HL-60 (cell line): Measurements from ENCODE around the gene IFNLR1.

Experiments
- DNase-seq, 2 experiments: peaks; one replicate each; pipeline ENCODE4 v3.0.0-alpha.2; 2010 to 2020; ENCODE audit warnings: low read depth in 1 of 2, low spot score in 1 of 2
- H3K27ac ChIP-seq: fragments of 250-450 bp; sonication (Bioruptor Pico); replicated peaks from 2 replicates; pipeline ENCODE4 v1.5.1; 2020; ENCODE audit warnings: mild to moderate bottlenecking, moderate library complexity
- H3K27me3 ChIP-seq: fragments of 250-450 bp; sonication (Bioruptor Pico); 2 replicates; pipeline ENCODE4 v1.5.1; 2021; ENCODE audit warnings: mild to moderate bottlenecking, moderate library complexity; ENCODE audit not compliant: insufficient read depth, poor library complexity, severe bottlenecking
- H3K4me3 ChIP-seq: replicated peaks from 2 replicates; pipeline ENCODE4 v1.5.1; 2011; ENCODE audit warnings: mild to moderate bottlenecking, control low read depth, low read length; ENCODE audit not compliant: insufficient read depth
- CTCF ChIP-seq: IDR thresholded peaks from one replicate; pipeline ENCODE4 v1.5.1; 2011; ENCODE audit warnings: low read length, control low read depth, inconsistent platforms; ENCODE audit not compliant: insufficient read depth
- GABPA ChIP-seq: IDR thresholded peaks from 2 replicates; pipeline ENCODE4 v1.6.1; 2012; ENCODE audit warnings: low read depth
- POLR2AphosphoS5 ChIP-seq: IDR thresholded peaks from 2 replicates; pipeline ENCODE4 v1.6.1; 2012; ENCODE audit warnings: low read depth
- REST ChIP-seq: IDR thresholded peaks from 2 replicates; pipeline ENCODE4 v1.6.1; 2012; ENCODE audit warnings: low read depth; ENCODE audit not compliant: insufficient replicate concordance
- SPI1 ChIP-seq: IDR thresholded peaks from 2 replicates; pipeline ENCODE4 v1.6.1; 2012; ENCODE audit warnings: low read depth, mild to moderate bottlenecking, borderline replicate concordance

The IFNLR1 gene

GRCh38 chr1:24186031-24186710, 918 bp downstream of the IFNLR1 start:
- Histone ChIP-seq H3K27ac (no peak overlapping the region), H3K4me3 (no peak overlapping the region), H3K27me3 (peaks cover 24% of the 10 kb centered on the region)
- DNase-seq, result no peak
- TF ChIP-seq GABPA (no peak), REST (no peak), SPI1 (no peak), CTCF (no peak), POLR2AphosphoS5 (no peak)

DNA sequence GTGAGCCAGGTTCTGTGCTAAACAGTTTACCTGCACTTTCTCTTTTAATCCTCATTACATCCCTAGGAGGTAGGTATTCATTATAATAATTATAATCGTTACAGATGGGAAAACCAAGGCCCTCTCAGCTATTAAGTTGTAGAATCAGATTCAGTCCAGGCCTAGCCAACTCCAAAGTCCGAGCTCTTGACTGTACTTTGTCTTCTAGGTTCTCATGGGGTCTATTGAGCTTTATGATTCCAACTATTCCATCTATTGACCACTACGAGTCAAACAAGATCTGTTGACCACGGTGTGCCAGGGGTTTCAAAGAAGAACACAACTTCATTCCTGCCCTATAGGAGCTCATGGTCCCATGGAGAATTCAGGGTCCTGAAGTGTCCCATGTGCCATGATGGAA, 2.0 kb downstream of the IFNLR1 start:
- H3K4me3 ChIP-seq, result no peak overlapping the region
- TF ChIP-seq CTCF (no peak), REST (no peak)
- H3K27me3 ChIP-seq, result peaks cover 24% of the 10 kb centered on the region
- DNase-seq, result no peak
- H3K27ac ChIP-seq, result no peak overlapping the region

DNA sequence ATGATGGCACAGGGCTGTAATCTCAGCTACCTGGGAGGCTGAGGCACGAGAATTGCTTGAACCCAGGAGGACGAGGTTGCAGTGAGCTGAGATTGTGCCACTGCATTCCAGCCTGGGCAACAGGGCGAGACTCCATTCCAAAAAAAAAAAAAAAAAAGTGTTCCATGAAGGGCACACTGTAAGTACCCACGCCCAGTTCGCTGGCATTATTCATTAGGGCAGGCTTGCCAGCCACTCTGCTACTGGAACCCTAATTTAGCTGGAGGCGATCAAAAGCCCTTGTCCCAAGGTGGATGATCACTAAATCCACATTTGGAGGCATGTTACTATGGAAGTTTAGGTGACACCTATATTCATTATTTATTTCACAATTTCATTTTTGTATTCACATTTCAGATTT, 5.0 kb downstream of the IFNLR1 start:
- Histone ChIP-seq H3K27me3 (peaks cover 16% of the 10 kb centered on the region), H3K4me3 (no peak overlapping the region), H3K27ac (no peak overlapping the region)
- TF ChIP-seq SPI1, result no peak
- no peak for TF ChIP-seq CTCF
- no peak for TF ChIP-seq GABPA
- no peak for TF ChIP-seq POLR2AphosphoS5
- no peak for TF ChIP-seq REST
- DNase-seq, result no peak
